ENCODE data around the gene SH3BP1. TPM values are rescaled to one million over a fixed set of nuclear protein-coding genes. Genes with fewer than 3 reads are reported as not detected.

SH3BP1 gene
- polyA plus RNA-seq, 1 donor from 2014 or later: 0.63 TPM

- Histone ChIP-seq H3K36me3 (ENCODE audit: insufficient read depth, low read length) (no peaks in the 10 kb centered on the region), H3K4me3 (ENCODE audit: low read length) (no peak overlapping the region), H3K9me2 (ENCODE audit: insufficient read depth, low read length) (no peaks in the 10 kb centered on the region), H3K27ac (ENCODE audit: low read length) (no peak overlapping the region), H2AFZ (ENCODE audit: low read depth, low read length) (no peak overlapping the region), H3K9ac (ENCODE audit: low read length) (no peak overlapping the region), H3K79me2 (replicated peaks; ENCODE audit: insufficient read depth, low read length) (no peaks in the 10 kb centered on the region), H3K4me2 (ENCODE audit: low read length) (no peak overlapping the region), H3F3A (ENCODE audit: insufficient read depth, low read length, poor library complexity, severe bottlenecking) (no peaks in the 10 kb centered on the region), H3K9me3 (ENCODE audit: low read length) (no peaks in the 10 kb centered on the region), H3K27me3 (ENCODE audit: insufficient read depth, low read depth, low read length) (no peaks in the 10 kb centered on the region), H4K20me1 (ENCODE audit: insufficient read depth) (no peaks in the 10 kb centered on the region)
- TF ChIP-seq REST (IDR thresholded peaks at IDR 0.05; ENCODE audit: borderline replicate concordance): no peak
- no peak for TF ChIP-seq POLR2AphosphoS5 (IDR thresholded peaks at IDR 0.05)
- TF ChIP-seq CTCF (IDR thresholded peaks at IDR 0.05; ENCODE audit: poor library complexity, severe bottlenecking): no peak
- TF ChIP-seq EP300 (conservative IDR thresholded peaks at IDR 0.05; ENCODE audit: poor library complexity, severe bottlenecking): no peak
- TF ChIP-seq EZH2 (IDR thresholded peaks at IDR 0.05; ENCODE audit: borderline replicate concordance, insufficient read depth, low read length, poor library complexity, severe bottlenecking): no peak
- no peak for TF ChIP-seq RAD21 (conservative IDR thresholded peaks at IDR 0.05)
- no peak for TF ChIP-seq TAF1 (IDR thresholded peaks at IDR 0.05; ENCODE audit: low read depth)
- no peak for TF ChIP-seq SMC3 (conservative IDR thresholded peaks at IDR 0.05; ENCODE audit: poor library complexity)
- no peak for TF ChIP-seq MXI1 (conservative IDR thresholded peaks at IDR 0.05; ENCODE audit: poor library complexity, severe bottlenecking)
Observed at GRCh38 chr22:37627545-37627944, 11.9 kb upstream of the SH3BP1 start.

- no peak overlapping the region for H3K27ac ChIP-seq (ENCODE audit: low read length)
- TF ChIP-seq EZH2 (IDR thresholded peaks at IDR 0.05; ENCODE audit: borderline replicate concordance, insufficient read depth, low read length, poor library complexity, severe bottlenecking): no peak
- TF ChIP-seq REST (IDR thresholded peaks at IDR 0.05; ENCODE audit: borderline replicate concordance): no peak
- no peak for TF ChIP-seq EP300 (conservative IDR thresholded peaks at IDR 0.05; ENCODE audit: poor library complexity, severe bottlenecking)
- no peak for TF ChIP-seq MXI1 (conservative IDR thresholded peaks at IDR 0.05; ENCODE audit: poor library complexity, severe bottlenecking)
- TF ChIP-seq RAD21 (conservative IDR thresholded peaks at IDR 0.05): no peak
- TF ChIP-seq POLR2AphosphoS5 (IDR thresholded peaks at IDR 0.05): no peak
- no peak for TF ChIP-seq TAF1 (IDR thresholded peaks at IDR 0.05; ENCODE audit: low read depth)
- no peak for TF ChIP-seq CTCF (IDR thresholded peaks at IDR 0.05; ENCODE audit: poor library complexity, severe bottlenecking)
- TF ChIP-seq SMC3 (conservative IDR thresholded peaks at IDR 0.05; ENCODE audit: poor library complexity): no peak
- H3K9me3 ChIP-seq (ENCODE audit: low read length): no peaks in the 10 kb centered on the region
- no peaks in the 10 kb centered on the region for H3K27me3 ChIP-seq (ENCODE audit: insufficient read depth, low read depth, low read length)
- no peaks in the 10 kb centered on the region for H3F3A ChIP-seq (ENCODE audit: insufficient read depth, low read length, poor library complexity, severe bottlenecking)
- no peaks in the 10 kb centered on the region for H3K36me3 ChIP-seq (ENCODE audit: insufficient read depth, low read length)
- H3K9ac ChIP-seq (ENCODE audit: low read length): no peak overlapping the region
- H3K4me3 ChIP-seq (ENCODE audit: low read length): no peak overlapping the region
- no peak overlapping the region for H2AFZ ChIP-seq (ENCODE audit: low read depth, low read length)
- no peaks in the 10 kb centered on the region for H3K79me2 ChIP-seq (replicated peaks; ENCODE audit: insufficient read depth, low read length)
- H3K9me2 ChIP-seq (ENCODE audit: insufficient read depth, low read length): no peaks in the 10 kb centered on the region
- no peaks in the 10 kb centered on the region for H4K20me1 ChIP-seq (ENCODE audit: insufficient read depth)
- H3K4me2 ChIP-seq (ENCODE audit: low read length): no peak overlapping the region
Observed at GRCh38 chr22:37628830-37629229, 10.6 kb upstream of the SH3BP1 start.

Data from neural cell (in vitro differentiated cells).